CD14-positive monocyte (primary cell): ENCODE results near the gene CAMK4. TPM values are rescaled to one million over a fixed set of nuclear protein-coding genes. Genes with fewer than 3 reads are reported as not detected.

ENCODE experiments used
- DNase-seq, 3 donors: peaks; one replicate each; pipeline ENCODE4 v3.0.0-alpha.2; 2011 to 2022
- H2AFZ ChIP-seq: 2 replicates; pipeline ENCODE4 v1.6.0; 2012; ENCODE audit warnings: mild to moderate bottlenecking, low read depth, low read length, inconsistent platforms; ENCODE audit not compliant: insufficient read depth, poor library complexity, severe bottlenecking
- H3K27ac ChIP-seq, 2 donors: 1 replicate in 1 of 2; 2 replicates in 1 of 2; pipeline ENCODE4 v1.5.1; 2012 to 2013; ENCODE audit warnings: low read length in 2 of 2, control low read depth in 1 of 2, inconsistent platforms in 1 of 2, low read depth in 1 of 2, mild to moderate bottlenecking in 1 of 2
- H3K27me3 ChIP-seq, 2 donors: one replicate each; pipeline versions ENCODE4 v1.6.0 to v1.6.1; 2011 to 2013; ENCODE audit warnings: low read length in 2 of 2; ENCODE audit not compliant: control insufficient read depth in 2 of 2, insufficient read depth in 2 of 2
- H3K36me3 ChIP-seq, 2 donors: replicated peaks in 1 of 2; 1 replicate in 1 of 2; 2 replicates in 1 of 2; pipeline versions ENCODE4 v1.5.1 to v1.6.1; 2012 to 2013; ENCODE audit warnings: low read length in 2 of 2, control low read depth in 1 of 2, inconsistent platforms in 1 of 2, mild to moderate bottlenecking in 1 of 2; ENCODE audit not compliant: insufficient read depth in 2 of 2, control insufficient read depth in 1 of 2
- H3K4me1 ChIP-seq, 2 donors: 1 replicate in 1 of 2; 2 replicates in 1 of 2; pipeline versions ENCODE4 v1.5.1 to v1.6.1; 2012 to 2013; ENCODE audit warnings: low read length in 2 of 2, control low read depth in 1 of 2, inconsistent platforms in 1 of 2, mild to moderate bottlenecking in 1 of 2, moderate library complexity in 1 of 2; ENCODE audit not compliant: insufficient read depth in 2 of 2, control insufficient read depth in 1 of 2
- H3K4me2 ChIP-seq: replicated peaks from 2 replicates; pipeline ENCODE3; 2012; ENCODE audit warnings: low read length, moderate library complexity, mild to moderate bottlenecking; ENCODE audit not compliant: poor library complexity, severe bottlenecking; ENCODE audit errors: extremely low read depth
- H3K4me3 ChIP-seq, 3 experiments: fragments of 200-600 bp in 1 of 3; sonication (generic) in 1 of 3; replicated peaks in 1 of 3; 1 replicate in 2 of 3; 2 replicates in 1 of 3; pipeline ENCODE4 v1.5.1; 2011 to 2013; ENCODE audit warnings: low read length in 3 of 3, mild to moderate bottlenecking in 3 of 3, control low read depth in 2 of 3, low read depth in 2 of 3, inconsistent platforms in 1 of 3, moderate library complexity in 1 of 3
- H3K79me2 ChIP-seq: 2 replicates; pipeline ENCODE4 v1.6.0; 2012; ENCODE audit warnings: mild to moderate bottlenecking, control low read depth, inconsistent platforms, low read length, moderate library complexity; ENCODE audit not compliant: insufficient read depth
- H3K9ac ChIP-seq: 2 replicates; pipeline ENCODE4 v1.6.0; 2017; ENCODE audit warnings: low read length, mild to moderate bottlenecking; ENCODE audit not compliant: insufficient read depth, poor library complexity, severe bottlenecking
- H3K9me3 ChIP-seq, 2 donors: replicated peaks in 1 of 2; 1 replicate in 1 of 2; 2 replicates in 1 of 2; pipeline versions ENCODE4 v1.5.1 to v1.6.1; 2012 to 2013; ENCODE audit warnings: low read length in 2 of 2, control low read depth in 1 of 2; ENCODE audit not compliant: control insufficient read depth in 1 of 2, insufficient read depth in 1 of 2
- H4K20me1 ChIP-seq: 2 replicates; pipeline ENCODE4 v1.6.0; 2012; ENCODE audit warnings: mild to moderate bottlenecking, low read length, control low read depth, moderate library complexity; ENCODE audit not compliant: insufficient read depth
- H3K27ac Mint-ChIP-seq, 7 donors: one replicate each; pipeline ENCODE4 v1.8.0; 2020; ENCODE audit warnings: mild to moderate bottlenecking in 7 of 7, mixed read lengths in 7 of 7, moderate library complexity in 6 of 7, inconsistent platforms in 2 of 7
- H3K27me3 Mint-ChIP-seq, 3 donors: one replicate each; pipeline ENCODE4 v1.8.0; 2021 to 2022; ENCODE audit warnings: low read depth in 3 of 3, mild to moderate bottlenecking in 3 of 3, mixed read lengths in 3 of 3, moderate library complexity in 3 of 3, inconsistent platforms in 1 of 3
- H3K36me3 Mint-ChIP-seq, 2 donors: one replicate each; pipeline ENCODE4 v1.8.0; 2020; ENCODE audit warnings: mixed read lengths in 2 of 2, inconsistent platforms in 1 of 2, mild to moderate bottlenecking in 1 of 2
- H3K4me1 Mint-ChIP-seq: one replicate; pipeline ENCODE4 v1.8.0; 2020; ENCODE audit warnings: mild to moderate bottlenecking, mixed read lengths
- H3K4me3 Mint-ChIP-seq, 2 donors: one replicate each; pipeline ENCODE4 v1.8.0; 2020; ENCODE audit warnings: mild to moderate bottlenecking in 2 of 2, mixed read lengths in 2 of 2, moderate library complexity in 1 of 2
- H3K9me3 Mint-ChIP-seq, 7 donors: one replicate each; pipeline ENCODE4 v1.8.0; 2020 to 2022; ENCODE audit warnings: mixed read lengths in 7 of 7, mild to moderate bottlenecking in 6 of 7, moderate library complexity in 6 of 7, inconsistent platforms in 2 of 7
- CTCF ChIP-seq: fragments of 200-600 bp; IDR thresholded peaks from one replicate; pipeline ENCODE4 v1.8.0; 2022; ENCODE audit warnings: antibody characterized with exemption, mild to moderate bottlenecking
- WGBS: methylation state at CpG from one replicate; pipeline ENCODE4 v1.1.5; 2013; ENCODE audit warnings: missing lambda C conversion rate; ENCODE audit not compliant: insufficient coverage; 5-methylcytosine and 5-hydroxymethylcytosine counted together
- intact Hi-C, 2 donors: fragments of 100-400 bp; cut with micrococcal nuclease; formaldehyde crosslinking; loops; one replicate each; pipeline versions ENCODE4 v1.15.0 to v1.15.1; 2023
- polyA plus RNA-seq, 3 donors: library from polyadenylated mRNA; depleted of rRNA in 1 of 3; unstranded in 2 of 3; stranded (reverse) in 1 of 3; fragments of 300-500 nt in 2 of 3; fragments of >200 nt in 1 of 3; fragmentation: Illumina TruSeq in 2 of 3; gene quantifications; 1 replicate in 2 of 3; 2 replicates in 1 of 3; pipeline ENCODE4 v1.2.3, GENCODE V29; 2012 to 2021

Gene CAMK4
- polyA plus RNA-seq, 3 donors: 0.24 to 0.28 TPM; not detected in 1

GRCh38 chr5:111488353-111488752 lies 264.2 kb downstream of the CAMK4 start:
- no peak overlapping the region for H3K4me2 ChIP-seq
- no peak overlapping the region for H3K27ac Mint-ChIP-seq
- intact Hi-C loops: no loop called here

GRCh38 chr5:111493031-111493430 lies 268.8 kb downstream of the CAMK4 start:
- H4K20me1 ChIP-seq: no peaks in the 10 kb centered on the region
- no peaks in the 10 kb centered on the region for H3K9me3 ChIP-seq
- no peaks in the 10 kb centered on the region for H3K79me2 ChIP-seq
- H3K4me1 Mint-ChIP-seq: peaks cover under 1% of the 10 kb centered on the region
- H3K4me3 ChIP-seq: no peak overlapping the region
- peaks cover 0 to 5% of the 10 kb centered on the region in 2 donors for H3K36me3 ChIP-seq
- TF ChIP-seq CTCF: no peak
- H3K9me3 Mint-ChIP-seq: peaks cover 0 to 2% (median 0%) of the 10 kb centered on the region in 7 donors
- whole genome bisulfite sequencing: 100% methylated on average over 1 of the region's 2 CpGs
- intact Hi-C loops: no loop called here
- peaks cover 0 to 2% (median 0%) of the 10 kb centered on the region in 3 donors for H3K27me3 Mint-ChIP-seq
- H3K9ac ChIP-seq: no peak overlapping the region
- H2AFZ ChIP-seq: no peak overlapping the region
- no peak overlapping the region for H3K4me2 ChIP-seq
- H3K27me3 ChIP-seq: no peaks in the 10 kb centered on the region
- H3K27ac ChIP-seq: no peak overlapping the region
- no peak overlapping the region for H3K27ac Mint-ChIP-seq
- peaks cover 3 to 20% of the 10 kb centered on the region in 2 donors for H3K36me3 Mint-ChIP-seq
- H3K4me1 ChIP-seq: no peaks in the 10 kb centered on the region
- DNase-seq: no peak
- no peak overlapping the region for H3K4me3 Mint-ChIP-seq

More at GRCh38 chr5:111488353-111488752, 264.2 kb downstream of the CAMK4 start:
- Mint-ChIP-seq H3K27me3 (peaks cover 2 to 5% (median 4%) of the 10 kb centered on the region in 3 donors), H3K4me1 (peaks cover 1% of the 10 kb centered on the region), H3K9me3 (peaks cover 0 to 2% (median 0%) of the 10 kb centered on the region in 7 donors), H3K4me3 (no peak overlapping the region), H3K36me3 (no peaks in the 10 kb centered on the region)
- no peaks in the 10 kb centered on the region for H3K79me2 ChIP-seq
- H3K27ac ChIP-seq: no peak overlapping the region
- no peaks in the 10 kb centered on the region for H3K36me3 ChIP-seq
- no peaks in the 10 kb centered on the region for H3K4me1 ChIP-seq
- no peak for TF ChIP-seq CTCF
- no peaks in the 10 kb centered on the region for H4K20me1 ChIP-seq
- H3K4me3 ChIP-seq: no peak overlapping the region
- no peak overlapping the region for H3K9ac ChIP-seq
- H3K27me3 ChIP-seq: no peaks in the 10 kb centered on the region
- DNase-seq: no peak
- H3K9me3 ChIP-seq: no peaks in the 10 kb centered on the region
- H2AFZ ChIP-seq: no peak overlapping the region
